ENCODE data around the gene SH3TC2. TPM values are rescaled to one million over a fixed set of nuclear protein-coding genes. Genes with fewer than 3 reads are reported as not detected.

Gene SH3TC2
- total RNA-seq, result not detected

- Mint-ChIP-seq H3K27me3 (peaks cover 7% of the 10 kb centered on the region), H3K9me3 (ENCODE audit: low read depth) (peaks cover 4% of the 10 kb centered on the region), H3K27ac (no peak within 1 kb of the TSS), H3K36me3 (ENCODE audit: low read depth) (no peaks in the 10 kb centered on the region), H3K4me1 (no peaks in the 10 kb centered on the region), H3K4me3 (no peak within 1 kb of the TSS)
- ChIA-PET CTCF (no interaction called here), POLR2A (no interaction called here)
- intact Hi-C loops (cut with DNase I, micrococcal nuclease), result no loop called here
- ATAC-seq (no peak), DNase-seq (no peak)
Measured at GRCh38 chr5:149063017-149063687, at the start of gene SH3TC2. SH3TC2 (minus strand) TSS chr5:149063062; CDS start chr5:149063022, 40 bp downstream.

- no peaks in the 10 kb centered on the region for H3K4me1 Mint-ChIP-seq
- intact Hi-C loops (cut with DNase I, micrococcal nuclease), result loop anchor here (10.0 kb wide), 4 partner anchors 76 to 926 kb away; partner anchors contain the start of gene ADRB2 (in 1 of the 2)
- H3K9me3 Mint-ChIP-seq (ENCODE audit: low read depth), result no peaks in the 10 kb centered on the region
- H3K4me3 Mint-ChIP-seq, result no peak overlapping the region
- CTCF ChIA-PET, result interaction anchor here (0.7 to 1.4 kb wide), 5 partner anchors 13 to 379 kb away, joined by 3 to 4 read pairs (median 3); no protein-coding TSS in a partner anchor
- DNase-seq, result no peak
- H3K27me3 Mint-ChIP-seq, result no peaks in the 10 kb centered on the region
- no peak for ATAC-seq
- H3K27ac Mint-ChIP-seq, result no peak overlapping the region
- H3K36me3 Mint-ChIP-seq (ENCODE audit: low read depth), result no peaks in the 10 kb centered on the region
- POLR2A ChIA-PET, result no interaction called here
Measured at GRCh38 chr5:149110406-149110805, 47.5 kb upstream of the SH3TC2 start.

DNA sequence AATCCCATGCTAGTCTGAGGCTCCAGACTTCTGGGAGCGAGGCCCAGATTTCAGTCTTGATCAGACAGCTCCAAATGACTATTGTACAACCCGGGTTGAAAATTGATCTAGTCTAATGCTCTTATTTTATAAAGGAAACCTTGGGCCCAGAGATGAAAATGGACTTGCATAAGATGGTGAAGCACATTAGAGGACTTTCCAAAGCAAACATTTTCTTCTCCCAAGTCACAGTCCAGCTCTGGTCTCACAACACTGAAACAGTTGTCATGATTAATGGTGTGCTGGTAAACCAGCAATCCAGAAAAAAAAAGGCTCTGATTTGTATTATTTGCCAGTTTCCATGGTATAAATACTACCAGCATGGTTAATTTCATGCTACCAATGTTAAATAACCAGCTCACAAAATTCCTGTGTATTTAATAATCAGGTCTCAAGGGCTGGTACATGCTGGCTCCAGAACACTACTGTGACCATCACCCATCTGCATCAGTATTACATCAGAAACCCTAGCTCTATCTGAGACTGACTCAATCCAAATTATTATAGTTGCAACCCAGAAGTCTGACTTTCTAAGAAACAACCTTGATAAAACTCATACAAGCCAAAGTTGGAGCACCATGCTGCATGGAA lies 45.9 kb upstream of the SH3TC2 start:
- no peaks in the 10 kb centered on the region for H3K4me1 Mint-ChIP-seq
- no peaks in the 10 kb centered on the region for H3K36me3 Mint-ChIP-seq (ENCODE audit: low read depth)
- no peaks in the 10 kb centered on the region for H3K27me3 Mint-ChIP-seq
- POLR2A ChIA-PET, result interaction anchor here (0.7 kb wide), 1 partner anchor 9 kb away, joined by 3 read pairs; no protein-coding TSS in a partner anchor
- no peaks in the 10 kb centered on the region for H3K9me3 Mint-ChIP-seq (ENCODE audit: low read depth)
- CTCF ChIA-PET, result interaction anchor here (0.6 to 0.7 kb wide), 2 partner anchors 74 to 135 kb away, joined by 3 read pairs; no protein-coding TSS in a partner anchor
- no peak overlapping the region for H3K4me3 Mint-ChIP-seq
- ATAC-seq (no peak), DNase-seq (no peak)
- intact Hi-C loops (cut with DNase I, micrococcal nuclease), result no loop called here
- no peak overlapping the region for H3K27ac Mint-ChIP-seq

GRCh38 chr5:149100331-149100730 lies 37.5 kb upstream of the SH3TC2 start:
- H3K4me1 Mint-ChIP-seq, result no peaks in the 10 kb centered on the region
- ChIA-PET POLR2A (no interaction called here), CTCF (no interaction called here)
- intact Hi-C loops (cut with DNase I, micrococcal nuclease), result no loop called here
- ATAC-seq, result no peak
- peaks cover 2% of the 10 kb centered on the region for H3K36me3 Mint-ChIP-seq (ENCODE audit: low read depth)
- no peak overlapping the region for H3K4me3 Mint-ChIP-seq
- no peak overlapping the region for H3K27ac Mint-ChIP-seq
- no peak for DNase-seq
- H3K27me3 Mint-ChIP-seq, result peaks cover 4% of the 10 kb centered on the region
- peaks cover 39% of the 10 kb centered on the region for H3K9me3 Mint-ChIP-seq (ENCODE audit: low read depth)

GRCh38 chr5:149099920-149100319 lies 37.1 kb upstream of the SH3TC2 start:
- CTCF ChIA-PET, result interaction anchor here (1.4 kb wide), 1 partner anchor 15 kb away, joined by 8 read pairs; no protein-coding TSS in a partner anchor
- peaks cover 4% of the 10 kb centered on the region for H3K27me3 Mint-ChIP-seq
- POLR2A ChIA-PET, result no interaction called here
- intact Hi-C loops (cut with DNase I, micrococcal nuclease), result no loop called here
- DNase-seq, result no peak
- peaks cover 39% of the 10 kb centered on the region for H3K9me3 Mint-ChIP-seq (ENCODE audit: low read depth)
- no peaks in the 10 kb centered on the region for H3K4me1 Mint-ChIP-seq
- ATAC-seq, result no peak
- peaks cover 2% of the 10 kb centered on the region for H3K36me3 Mint-ChIP-seq (ENCODE audit: low read depth)
- no peak overlapping the region for H3K4me3 Mint-ChIP-seq
- H3K27ac Mint-ChIP-seq, result no peak overlapping the region

DNA sequence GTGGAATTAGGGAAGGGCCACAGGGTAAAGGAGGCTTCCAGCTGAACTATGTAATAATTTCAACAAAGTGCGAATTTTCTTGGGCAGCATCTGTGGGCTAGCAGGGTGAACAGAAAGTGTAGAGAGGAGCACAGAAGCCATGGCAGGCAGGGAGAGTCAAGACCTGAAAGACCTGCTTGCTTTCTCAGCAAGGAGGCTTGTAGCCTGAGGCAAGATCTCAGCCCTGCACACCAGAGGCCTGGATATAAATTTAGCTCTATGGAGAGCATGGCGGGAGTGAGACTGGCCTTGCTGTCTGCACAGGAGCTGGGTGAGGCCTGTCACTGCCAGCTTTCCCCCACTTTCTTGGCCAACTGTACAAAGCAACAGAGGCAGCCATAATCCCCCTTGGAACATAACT lies 32.1 kb upstream of the SH3TC2 start:
- CTCF ChIA-PET, result no interaction called here
- DNase-seq (no peak), ATAC-seq (no peak)
- POLR2A ChIA-PET, result no interaction called here
- Mint-ChIP-seq H3K36me3 (ENCODE audit: low read depth) (peaks cover 2% of the 10 kb centered on the region), H3K4me3 (no peak overlapping the region), H3K27ac (no peak overlapping the region), H3K9me3 (ENCODE audit: low read depth) (peaks cover 32% of the 10 kb centered on the region), H3K27me3 (peaks cover 6% of the 10 kb centered on the region), H3K4me1 (no peaks in the 10 kb centered on the region)
- intact Hi-C loops (cut with DNase I, micrococcal nuclease), result no loop called here

DNA sequence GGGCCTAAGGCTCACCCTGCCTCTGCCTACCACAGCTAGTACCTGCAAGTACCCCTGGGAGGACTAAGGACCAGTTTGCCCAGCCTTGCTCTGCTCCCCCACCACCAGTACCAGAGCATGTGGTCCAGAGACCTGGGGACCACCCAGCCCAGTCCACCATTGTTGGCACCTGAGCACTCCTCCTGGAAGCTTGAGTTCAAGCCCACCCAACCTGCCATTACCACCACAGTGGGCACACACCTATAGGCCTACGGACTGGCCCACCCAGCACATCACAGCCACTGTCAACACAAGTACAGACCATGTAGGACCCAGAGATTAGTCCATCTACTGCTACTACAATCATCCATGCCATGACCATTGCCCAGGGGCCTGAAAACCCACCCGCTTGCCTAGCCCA lies 30.8 kb upstream of the SH3TC2 start:
- Mint-ChIP-seq H3K27me3 (peaks cover 5% of the 10 kb centered on the region), H3K4me3 (no peak overlapping the region), H3K36me3 (ENCODE audit: low read depth) (peaks cover 2% of the 10 kb centered on the region), H3K9me3 (ENCODE audit: low read depth) (peaks cover 22% of the 10 kb centered on the region), H3K27ac (no peak overlapping the region), H3K4me1 (no peaks in the 10 kb centered on the region)
- intact Hi-C loops (cut with DNase I, micrococcal nuclease), result no loop called here
- DNase-seq (no peak), ATAC-seq (no peak)
- ChIA-PET CTCF (no interaction called here), POLR2A (no interaction called here)

DNA sequence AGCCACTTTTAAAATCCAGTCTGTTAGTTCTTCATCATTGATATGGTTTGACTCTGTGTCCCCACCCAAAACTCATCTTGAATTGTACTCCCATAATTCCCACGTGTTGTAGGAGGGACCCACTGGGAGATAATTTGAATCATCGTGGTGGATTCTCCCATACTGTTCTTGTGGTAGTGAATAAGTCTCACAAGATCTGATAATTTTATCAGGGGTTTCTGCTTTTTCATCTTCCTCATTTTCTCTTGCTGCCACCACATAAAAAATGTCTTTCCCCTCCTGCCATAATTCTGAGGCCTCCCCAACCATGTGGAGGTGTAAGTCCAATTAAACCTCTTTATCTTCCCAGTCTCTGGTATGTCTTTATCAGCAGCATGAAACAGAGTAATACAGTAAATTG lies 26.9 kb upstream of the SH3TC2 start:
- no peaks in the 10 kb centered on the region for H3K36me3 Mint-ChIP-seq (ENCODE audit: low read depth)
- CTCF ChIA-PET, result interaction anchor here (1.1 kb wide), 1 partner anchor 82 kb away, joined by 3 read pairs; no protein-coding TSS in a partner anchor
- ATAC-seq, result no peak
- peaks cover 3% of the 10 kb centered on the region for H3K9me3 Mint-ChIP-seq (ENCODE audit: low read depth)
- H3K4me3 Mint-ChIP-seq, result no peak overlapping the region
- no peak overlapping the region for H3K27ac Mint-ChIP-seq
- H3K4me1 Mint-ChIP-seq, result no peaks in the 10 kb centered on the region
- POLR2A ChIA-PET, result no interaction called here
- intact Hi-C loops (cut with DNase I, micrococcal nuclease), result no loop called here
- peaks cover 5% of the 10 kb centered on the region for H3K27me3 Mint-ChIP-seq
- DNase-seq, result no peak

DNA sequence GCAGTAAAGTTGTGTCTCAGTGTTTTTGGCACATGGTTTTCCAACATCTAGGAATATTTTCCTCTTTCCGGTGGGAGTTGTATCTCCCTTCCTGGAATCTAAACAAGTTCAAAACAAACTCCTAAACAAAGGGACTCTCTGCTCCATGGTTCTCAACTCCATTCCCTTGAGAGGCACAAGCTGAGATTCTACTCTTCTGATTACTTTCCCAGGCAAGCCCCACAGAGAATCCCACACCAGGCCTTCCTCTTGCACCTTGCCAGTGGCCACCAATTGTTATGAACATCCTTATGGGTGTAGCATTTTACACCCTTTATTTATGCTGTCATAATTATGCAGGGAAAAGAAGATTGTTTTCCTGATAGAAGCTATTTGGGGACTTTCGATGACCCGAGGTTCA lies 25.8 kb upstream of the SH3TC2 start:
- Mint-ChIP-seq H3K27ac (no peak overlapping the region), H3K27me3 (peaks cover 5% of the 10 kb centered on the region), H3K36me3 (ENCODE audit: low read depth) (no peaks in the 10 kb centered on the region), H3K9me3 (ENCODE audit: low read depth) (peaks cover 3% of the 10 kb centered on the region), H3K4me1 (no peaks in the 10 kb centered on the region), H3K4me3 (no peak overlapping the region)
- CTCF ChIA-PET, result interaction anchor here (0.7 to 1.1 kb wide), 2 partner anchors 80 to 638 kb away, joined by 3 read pairs; no protein-coding TSS in a partner anchor
- ATAC-seq (no peak), DNase-seq (no peak)
- intact Hi-C loops (cut with DNase I, micrococcal nuclease), result no loop called here
- POLR2A ChIA-PET, result no interaction called here

- ChIA-PET POLR2A (no interaction called here), CTCF (no interaction called here)
- H3K27me3 Mint-ChIP-seq, result no peaks in the 10 kb centered on the region
- peaks cover 10% of the 10 kb centered on the region for H3K4me1 Mint-ChIP-seq
- H3K36me3 Mint-ChIP-seq (ENCODE audit: low read depth), result no peaks in the 10 kb centered on the region
- ATAC-seq (no peak), DNase-seq (no peak)
- H3K4me3 Mint-ChIP-seq, result no peak overlapping the region
- intact Hi-C loops (cut with DNase I, micrococcal nuclease), result no loop called here
- H3K27ac Mint-ChIP-seq, result no peak overlapping the region
- no peaks in the 10 kb centered on the region for H3K9me3 Mint-ChIP-seq (ENCODE audit: low read depth)
Measured at GRCh38 chr5:149083846-149084245, 21.0 kb upstream of the SH3TC2 start.

- Mint-ChIP-seq H3K36me3 (ENCODE audit: low read depth) (no peaks in the 10 kb centered on the region), H3K4me3 (no peak overlapping the region), H3K9me3 (ENCODE audit: low read depth) (no peaks in the 10 kb centered on the region), H3K27me3 (no peaks in the 10 kb centered on the region), H3K4me1 (peaks cover 10% of the 10 kb centered on the region), H3K27ac (no peak overlapping the region)
- ChIA-PET POLR2A (no interaction called here), CTCF (interaction anchor here (1.5 kb wide), 1 partner anchor 341 kb away, joined by 3 read pairs; no protein-coding TSS in a partner anchor)
- intact Hi-C loops (cut with DNase I, micrococcal nuclease), result no loop called here
- no peak for DNase-seq
- no peak for ATAC-seq
Measured at GRCh38 chr5:149082271-149082670, 19.4 kb upstream of the SH3TC2 start.

DNA sequence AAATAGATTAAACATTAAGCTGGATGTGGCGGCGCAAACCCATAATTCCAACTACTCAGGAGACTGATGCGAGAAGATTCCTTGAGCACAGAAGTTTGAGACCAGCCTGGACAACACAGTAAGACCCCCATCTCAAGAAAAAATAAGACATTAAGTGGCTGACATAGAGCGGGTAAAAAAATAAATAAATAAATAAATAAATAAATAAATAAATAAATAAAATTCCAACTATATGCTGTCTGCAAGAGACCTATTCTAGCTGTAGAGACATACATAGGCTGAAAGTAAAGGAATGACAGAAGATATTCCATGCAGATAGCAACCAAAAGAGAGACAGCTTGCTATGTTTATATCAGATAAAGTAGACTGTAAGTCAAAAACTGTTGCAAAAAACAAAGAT lies 17.4 kb upstream of the SH3TC2 start:
- ChIA-PET POLR2A (no interaction called here), CTCF (interaction anchor here (0.9 to 1.2 kb wide), 2 partner anchors 31 to 34 kb away, joined by 3 to 4 read pairs; no protein-coding TSS in a partner anchor)
- peaks cover 2% of the 10 kb centered on the region for H3K9me3 Mint-ChIP-seq (ENCODE audit: low read depth)
- intact Hi-C loops (cut with DNase I, micrococcal nuclease), result no loop called here
- peaks cover 10% of the 10 kb centered on the region for H3K4me1 Mint-ChIP-seq
- no peak overlapping the region for H3K27ac Mint-ChIP-seq
- H3K27me3 Mint-ChIP-seq, result peaks cover 4% of the 10 kb centered on the region
- no peak for DNase-seq
- H3K36me3 Mint-ChIP-seq (ENCODE audit: low read depth), result no peaks in the 10 kb centered on the region
- no peak overlapping the region for H3K4me3 Mint-ChIP-seq
- ATAC-seq, result no peak
